WTC11 (cell line): ENCODE data around the gene CGN.

Experiments used
- CBFB ChIP-seq: sonication (generic); formaldehyde crosslinking; IDR thresholded peaks from 2 replicates; pipeline ENCODE4 v1.8.1; 2022; ENCODE audit warnings: mild to moderate bottlenecking, low read depth, missing genetic modification reagents
- TF ChIP-seq, protein P1 (sequence below): sonication (generic); formaldehyde crosslinking; IDR thresholded peaks from 2 replicates; pipeline ENCODE4 v1.8.0; 2022; ENCODE audit warnings: mild to moderate bottlenecking, missing genetic modification reagents
- TF ChIP-seq, protein P2 (sequence below): fragments of 200-600 bp; IDR thresholded peaks from 2 replicates; pipeline ENCODE4 v1.8.0; 2022; ENCODE audit warnings: antibody characterized with exemption

DNA sequence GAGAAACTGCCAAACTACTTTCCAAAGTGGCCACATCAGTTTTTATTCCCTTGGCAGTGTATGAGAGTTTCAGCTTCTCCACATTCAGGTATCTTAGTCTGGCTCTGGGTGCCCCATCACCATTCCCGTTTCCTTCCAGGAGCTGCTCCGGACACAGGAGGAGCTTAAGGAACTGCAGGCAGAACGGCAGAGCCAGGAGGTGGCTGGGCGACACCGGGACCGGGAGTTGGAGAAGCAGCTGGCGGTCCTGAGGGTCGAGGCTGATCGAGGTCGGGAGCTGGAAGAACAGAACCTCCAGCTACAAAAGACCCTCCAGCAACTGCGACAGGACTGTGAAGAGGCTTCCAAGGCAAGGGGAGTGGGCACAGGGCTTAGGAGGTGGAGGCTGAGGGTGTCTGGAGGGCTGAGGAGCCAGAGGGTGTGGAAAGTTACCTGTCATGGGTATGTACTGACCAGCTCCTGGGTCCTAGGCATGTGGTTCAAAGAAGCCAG lies 18.1 kb downstream of the CGN start:
- TF ChIP-seq, protein P1, sequence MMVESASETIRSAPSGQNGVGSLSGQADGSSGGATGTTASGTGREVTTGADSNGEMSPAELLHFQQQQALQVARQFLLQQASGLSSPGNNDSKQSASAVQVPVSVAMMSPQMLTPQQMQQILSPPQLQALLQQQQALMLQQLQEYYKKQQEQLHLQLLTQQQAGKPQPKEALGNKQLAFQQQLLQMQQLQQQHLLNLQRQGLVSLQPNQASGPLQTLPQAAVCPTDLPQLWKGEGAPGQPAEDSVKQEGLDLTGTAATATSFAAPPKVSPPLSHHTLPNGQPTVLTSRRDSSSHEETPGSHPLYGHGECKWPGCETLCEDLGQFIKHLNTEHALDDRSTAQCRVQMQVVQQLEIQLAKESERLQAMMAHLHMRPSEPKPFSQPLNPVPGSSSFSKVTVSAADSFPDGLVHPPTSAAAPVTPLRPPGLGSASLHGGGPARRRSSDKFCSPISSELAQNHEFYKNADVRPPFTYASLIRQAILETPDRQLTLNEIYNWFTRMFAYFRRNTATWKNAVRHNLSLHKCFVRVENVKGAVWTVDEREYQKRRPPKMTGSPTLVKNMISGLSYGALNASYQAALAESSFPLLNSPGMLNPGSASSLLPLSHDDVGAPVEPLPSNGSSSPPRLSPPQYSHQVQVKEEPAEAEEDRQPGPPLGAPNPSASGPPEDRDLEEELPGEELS (CRISPR knock-in tag) = no peak
- TF ChIP-seq, protein P2, sequence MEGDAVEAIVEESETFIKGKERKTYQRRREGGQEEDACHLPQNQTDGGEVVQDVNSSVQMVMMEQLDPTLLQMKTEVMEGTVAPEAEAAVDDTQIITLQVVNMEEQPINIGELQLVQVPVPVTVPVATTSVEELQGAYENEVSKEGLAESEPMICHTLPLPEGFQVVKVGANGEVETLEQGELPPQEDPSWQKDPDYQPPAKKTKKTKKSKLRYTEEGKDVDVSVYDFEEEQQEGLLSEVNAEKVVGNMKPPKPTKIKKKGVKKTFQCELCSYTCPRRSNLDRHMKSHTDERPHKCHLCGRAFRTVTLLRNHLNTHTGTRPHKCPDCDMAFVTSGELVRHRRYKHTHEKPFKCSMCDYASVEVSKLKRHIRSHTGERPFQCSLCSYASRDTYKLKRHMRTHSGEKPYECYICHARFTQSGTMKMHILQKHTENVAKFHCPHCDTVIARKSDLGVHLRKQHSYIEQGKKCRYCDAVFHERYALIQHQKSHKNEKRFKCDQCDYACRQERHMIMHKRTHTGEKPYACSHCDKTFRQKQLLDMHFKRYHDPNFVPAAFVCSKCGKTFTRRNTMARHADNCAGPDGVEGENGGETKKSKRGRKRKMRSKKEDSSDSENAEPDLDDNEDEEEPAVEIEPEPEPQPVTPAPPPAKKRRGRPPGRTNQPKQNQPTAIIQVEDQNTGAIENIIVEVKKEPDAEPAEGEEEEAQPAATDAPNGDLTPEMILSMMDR = no peak
- no peak for TF ChIP-seq CBFB (CRISPR knock-in tag)
